Small intestine (tissue), 7 donors: ENCODE measurements around the gene CIDEC. TPM values are rescaled to one million over a fixed set of nuclear protein-coding genes. Genes with fewer than 3 reads are reported as not detected.

ENCODE experiments used
- DNase-seq, 2 donors: peaks; one replicate each; pipeline versions ENCODE4 v3.0.0 to v3.0.0-alpha.2; 2013
- FAIRE-seq: peaks from 2 replicates; lab custom pipeline; 2012; peaks lifted over from hg19 to GRCh38; lab: Jason Lieb, UNC
- H3K27ac ChIP-seq, 3 donors: one replicate each; pipeline ENCODE4 v1.5.1; 2013; ENCODE audit warnings: low read length in 2 of 3, mild to moderate bottlenecking in 2 of 3, control low read depth in 1 of 3, inconsistent platforms in 1 of 3, low read depth in 1 of 3, moderate library complexity in 1 of 3
- H3K27me3 ChIP-seq, 3 donors: one replicate each; pipeline ENCODE4 v1.6.1; 2013; ENCODE audit warnings: low read length in 3 of 3, inconsistent platforms in 1 of 3; ENCODE audit not compliant: control insufficient read depth in 3 of 3, insufficient read depth in 3 of 3
- H3K36me3 ChIP-seq, 3 donors: one replicate each; pipeline ENCODE4 v1.6.1; 2013; ENCODE audit warnings: low read length in 3 of 3, inconsistent platforms in 1 of 3, low read depth in 1 of 3, mild to moderate bottlenecking in 1 of 3, moderate library complexity in 1 of 3; ENCODE audit not compliant: control insufficient read depth in 3 of 3, insufficient read depth in 2 of 3
- H3K4me1 ChIP-seq, 3 donors: one replicate each; pipeline ENCODE4 v1.6.1; 2013; ENCODE audit warnings: low read length in 2 of 3, inconsistent platforms in 1 of 3, low read depth in 1 of 3, mild to moderate bottlenecking in 1 of 3, moderate library complexity in 1 of 3; ENCODE audit not compliant: control insufficient read depth in 3 of 3, insufficient read depth in 2 of 3
- H3K4me3 ChIP-seq, 3 donors: one replicate each; pipeline ENCODE4 v1.5.1; 2013; ENCODE audit warnings: low read length in 3 of 3, control low read depth in 1 of 3, inconsistent platforms in 1 of 3, low read depth in 1 of 3, mild to moderate bottlenecking in 1 of 3, moderate library complexity in 1 of 3
- H3K9me3 ChIP-seq, 2 donors: one replicate each; pipeline ENCODE4 v1.6.1; 2013; ENCODE audit warnings: low read depth in 1 of 2, low read length in 1 of 2; ENCODE audit not compliant: control insufficient read depth in 2 of 2, insufficient read depth in 1 of 2
- WGBS, 3 donors: extraction: QIAGEN DNeasy Blood & Tissue Kit; methylation state at CpG; one replicate each; pipeline ENCODE4 v1.1.7; 2013; 5-methylcytosine and 5-hydroxymethylcytosine counted together
- polyA plus RNA-seq, 4 donors: library from polyadenylated mRNA; stranded (reverse) in 3 of 4; unstranded in 1 of 4; fragments of 200-250 nt in 3 of 4; fragments of 120-200 nt in 1 of 4; gene quantifications; one replicate each; pipeline versions ENCODE4 v1.2.1 to v1.2.3, GENCODE V29; 2013
- donor health status: healthy with polysubstance abuse.
- donor health status: control.
- donor health status: control.
- donor health status: Bipolar disorder and iron deficiency.
- donor health status: healthy.

The CIDEC gene
- polyA plus RNA-seq, 4 donors: 19.0 to 748 (median 310) TPM

DNA sequence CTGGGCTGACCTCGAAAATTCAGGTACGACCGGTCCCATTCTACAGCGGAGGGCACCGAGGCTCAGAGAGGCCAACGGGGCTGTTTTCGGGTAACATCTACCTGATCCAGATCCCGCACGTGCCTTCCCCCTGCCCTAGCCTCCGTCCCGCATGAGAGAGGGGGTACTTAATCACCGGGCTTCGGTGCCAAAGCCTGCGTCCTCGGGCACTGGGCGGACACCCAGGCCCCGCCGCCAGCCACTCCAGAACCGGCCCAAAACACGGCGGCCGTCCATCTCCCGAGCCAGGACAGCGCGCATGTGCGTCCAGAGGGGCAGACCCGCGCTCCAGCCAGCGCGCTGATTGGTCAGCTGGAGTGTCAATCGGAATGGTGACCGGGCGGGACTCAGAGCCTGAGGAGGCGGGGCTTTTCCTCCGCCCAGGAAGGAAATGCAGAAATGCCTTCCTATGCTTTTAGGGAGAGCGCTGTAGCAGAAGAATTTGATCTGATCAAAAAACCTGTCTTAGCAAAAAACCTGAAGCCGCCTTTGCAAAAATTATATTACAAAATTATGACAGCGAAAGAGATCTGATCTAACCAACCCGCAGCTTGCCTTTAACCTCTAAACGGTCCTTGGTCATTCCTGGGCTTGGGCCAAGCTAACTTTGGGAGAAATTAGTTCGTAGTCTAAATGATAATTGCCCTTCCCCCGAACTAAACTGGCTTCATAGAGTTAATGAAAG is 36.2 kb downstream of the CIDEC start, which contains the start of gene RPUSD3:
Gene RPUSD3 (minus strand): TSS at position 294 of the 724 bp plus-strand sequence. CDS start 18 bp downstream, at position 276.
- Histone ChIP-seq H3K9me3 (no peaks in the 10 kb centered on the region), H3K4me1 (peaks cover 0 to 6% (median 4%) of the 10 kb centered on the region in 3 donors), H3K4me3 (peak within 1 kb of the TSS; percentile 49 to 82 (median 77)), H3K27ac (peak within 1 kb of the TSS; percentile 49 to 70 (median 68)), H3K36me3 (peaks cover 3 to 31% (median 6%) of the 10 kb centered on the region in 3 donors), H3K27me3 (no peaks in the 10 kb centered on the region)
- peak; percentile 97 to 98 for DNase-seq
- WGBS, 3 donors: 0 to 1% (median 0%) methylated on average over 40 to 42 of the region's 42 CpGs
- FAIRE-seq: no peak

DNA sequence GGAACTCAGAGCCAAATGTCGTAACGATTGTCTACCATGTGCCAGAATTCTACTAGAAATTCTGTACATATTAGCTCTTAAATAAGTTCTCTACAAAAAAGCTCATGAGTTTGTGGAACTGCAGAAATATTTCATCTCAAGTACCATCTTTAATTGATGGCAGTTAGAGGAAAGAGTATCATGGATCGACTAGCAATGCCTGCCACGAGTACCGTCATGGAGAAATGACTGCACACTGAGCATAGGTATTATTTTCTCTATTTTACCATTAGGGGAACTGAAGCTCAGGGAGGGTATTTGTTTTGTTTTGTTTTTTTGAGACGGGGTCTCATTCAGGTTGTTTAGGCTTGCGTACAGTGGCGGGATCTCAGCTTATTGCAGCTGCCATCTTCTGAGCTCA is 39.0 kb downstream of the CIDEC start:
- DNase-seq (no peak), FAIRE-seq (no peak)
- Histone ChIP-seq H3K4me1 (peaks cover 0 to 6% (median 4%) of the 10 kb centered on the region in 3 donors), H3K4me3 (no peak overlapping the region), H3K27me3 (no peaks in the 10 kb centered on the region), H3K36me3 (peaks cover 5 to 54% (median 6%) of the 10 kb centered on the region in 3 donors), H3K27ac (no peak overlapping the region), H3K9me3 (no peaks in the 10 kb centered on the region)
- 84 to 86% (median 84%) methylated on average over 8 of the region's 8 CpGs for WGBS, 3 donors

DNA sequence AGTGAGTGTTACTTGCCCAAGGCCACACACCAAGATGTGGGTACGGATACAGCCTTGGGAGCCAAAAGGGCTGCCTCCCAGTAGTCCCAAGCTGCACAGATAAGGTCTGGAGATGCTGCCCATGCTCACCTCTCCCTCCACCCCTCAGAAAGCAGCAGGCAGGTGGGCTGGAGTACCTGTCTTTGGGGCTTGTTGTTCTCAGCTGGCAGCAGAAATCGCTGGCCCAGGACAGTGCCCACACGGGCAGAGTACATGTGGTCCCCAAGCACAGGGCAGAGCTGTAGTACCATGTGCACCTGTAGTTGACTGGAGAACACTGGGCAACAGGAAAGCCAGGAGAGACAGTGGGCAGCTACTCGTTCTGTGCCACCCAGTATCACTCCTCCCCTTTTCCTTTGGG is 41.2 kb downstream of the CIDEC start:
- no peaks in the 10 kb centered on the region for H3K27me3 ChIP-seq
- 79 to 82% (median 81%) methylated on average over 4 of the region's 4 CpGs for whole genome bisulfite sequencing, 3 donors
- FAIRE-seq (no peak), DNase-seq (no peak)
- H3K27ac ChIP-seq: no peak overlapping the region
- peaks cover 0 to 3% (median 0%) of the 10 kb centered on the region in 3 donors for H3K4me1 ChIP-seq
- no peaks in the 10 kb centered on the region for H3K9me3 ChIP-seq
- peaks cover 5 to 76% (median 6%) of the 10 kb centered on the region in 3 donors for H3K36me3 ChIP-seq
- no peak overlapping the region for H3K4me3 ChIP-seq

DNA sequence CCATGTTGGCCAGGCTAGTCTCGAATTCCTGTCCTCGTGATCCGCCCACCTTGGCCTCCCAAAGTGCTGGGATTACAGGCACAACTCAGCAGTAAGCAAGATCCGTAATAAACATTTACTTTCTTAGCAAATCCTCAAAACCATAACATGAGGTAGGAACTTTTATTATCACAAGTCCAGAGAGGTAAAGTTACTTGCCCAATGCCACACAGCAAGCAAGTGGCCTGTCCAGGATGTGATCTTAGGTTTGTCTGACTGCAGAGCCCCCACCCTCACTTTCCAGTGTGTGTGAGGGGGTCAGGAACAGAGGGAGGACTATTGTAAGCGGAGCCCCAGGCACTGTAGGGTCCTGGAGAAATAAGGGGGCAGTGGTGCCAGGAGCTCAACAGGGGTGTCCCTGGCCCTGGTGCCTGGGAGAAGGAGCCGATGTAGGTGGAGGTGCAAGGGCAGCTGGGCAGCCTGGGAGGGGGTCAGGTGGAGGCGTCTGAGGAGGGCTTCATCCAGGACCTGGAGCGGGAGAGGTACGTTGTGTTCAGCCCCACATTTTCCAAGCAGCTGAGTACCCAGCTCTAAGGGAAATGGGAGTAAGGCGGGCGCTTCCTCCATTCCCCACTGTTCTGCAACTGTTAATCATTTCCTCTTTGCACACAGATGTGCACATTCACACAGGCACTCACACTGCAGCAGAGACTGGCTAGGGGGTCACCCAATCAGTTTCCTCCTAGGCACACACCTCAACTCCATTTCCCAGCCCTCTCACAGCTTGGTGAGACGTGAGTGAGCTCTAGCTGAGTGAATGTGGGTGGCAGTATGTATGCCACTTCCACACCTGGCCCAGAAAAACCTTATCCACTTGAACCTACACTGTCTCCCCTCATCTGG is 42.1 kb downstream of the CIDEC start:
- FAIRE-seq (no peak), DNase-seq (no peak)
- Histone ChIP-seq H3K27me3 (no peaks in the 10 kb centered on the region), H3K9me3 (no peaks in the 10 kb centered on the region), H3K36me3 (peaks cover 6 to 82% (median 7%) of the 10 kb centered on the region in 3 donors), H3K27ac (no peak overlapping the region), H3K4me1 (peaks cover 0 to 3% (median 0%) of the 10 kb centered on the region in 3 donors), H3K4me3 (no peak overlapping the region)
- 87 to 92% (median 90%) methylated on average over 12 of the region's 12 CpGs for WGBS, 3 donors

DNA sequence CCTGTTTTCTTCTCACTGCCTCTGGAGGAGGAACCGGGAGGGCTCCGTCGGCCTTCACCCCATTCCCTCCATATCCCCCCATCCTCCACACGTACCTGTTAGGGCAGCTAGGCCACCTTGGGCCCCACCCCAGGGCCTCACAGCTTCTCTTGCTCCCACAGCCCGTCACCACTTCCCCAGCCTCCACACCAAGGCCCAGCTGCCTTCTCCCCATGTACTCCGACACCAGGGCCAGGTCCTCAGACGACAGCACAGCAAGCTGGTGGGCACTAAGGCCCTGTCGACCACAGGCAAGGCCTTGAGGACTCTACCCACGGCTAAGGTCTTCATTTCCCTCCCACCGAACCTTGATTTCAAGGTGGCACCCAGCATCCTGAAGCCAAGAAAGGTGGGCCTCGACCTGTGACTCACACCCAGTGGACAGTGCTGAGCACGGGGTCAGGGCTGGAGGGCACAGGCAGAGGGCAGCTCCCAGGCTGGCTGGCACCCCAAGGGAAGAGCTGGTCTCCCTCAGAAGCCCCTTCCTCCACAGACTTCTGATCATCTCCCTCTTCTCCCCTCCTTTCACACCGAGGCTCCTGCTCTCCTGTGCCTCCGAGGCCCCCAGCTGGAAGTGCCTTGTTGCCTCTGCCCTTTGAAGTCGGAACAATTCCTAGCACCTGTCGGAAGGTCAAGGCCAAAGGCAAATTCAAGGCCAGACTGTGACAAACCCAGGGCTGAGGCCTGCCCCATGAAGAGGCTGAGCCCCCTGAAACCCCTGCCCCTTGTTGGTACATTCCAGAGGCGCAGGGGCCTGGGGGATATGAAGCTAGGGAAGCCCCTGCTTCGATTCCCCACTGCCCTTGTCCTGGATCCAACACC is 45.3 kb downstream of the CIDEC start:
- no peak for FAIRE-seq
- 72 to 83% (median 82%) methylated on average over 18 of the region's 18 CpGs for WGBS, 3 donors
- H3K4me3 ChIP-seq: no peak overlapping the region
- H3K27me3 ChIP-seq: no peaks in the 10 kb centered on the region
- H3K4me1 ChIP-seq: no peaks in the 10 kb centered on the region
- no peaks in the 10 kb centered on the region for H3K9me3 ChIP-seq
- DNase-seq: no peak
- H3K36me3 ChIP-seq: peaks cover 0 to 79% (median 4%) of the 10 kb centered on the region in 3 donors
- no peak overlapping the region for H3K27ac ChIP-seq

DNA sequence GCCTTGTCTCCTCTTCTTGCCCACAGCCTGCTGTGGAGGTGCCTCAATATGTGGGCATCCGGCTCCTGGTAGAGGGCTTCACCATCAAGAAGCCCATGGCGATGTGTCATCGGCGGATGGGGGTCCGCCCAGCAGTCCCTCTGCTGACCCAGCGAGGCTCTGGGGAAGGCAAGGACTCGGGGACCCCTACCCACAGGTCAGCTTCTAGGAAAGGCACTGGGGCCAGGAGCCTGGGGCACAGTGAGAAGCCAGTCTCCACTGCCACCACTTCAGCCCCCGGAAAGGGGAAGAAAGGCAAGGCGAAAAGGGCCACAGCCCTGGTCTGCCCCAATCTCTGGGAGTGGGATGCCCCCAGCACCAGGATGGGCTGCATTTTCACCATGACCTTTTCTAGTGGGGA is 47.0 kb downstream of the CIDEC start:
- Histone ChIP-seq H3K27me3 (no peaks in the 10 kb centered on the region), H3K4me3 (no peak overlapping the region), H3K27ac (no peak overlapping the region), H3K4me1 (no peaks in the 10 kb centered on the region), H3K36me3 (peaks cover 0 to 77% (median 2%) of the 10 kb centered on the region in 3 donors), H3K9me3 (no peaks in the 10 kb centered on the region)
- FAIRE-seq: no peak
- 96 to 98% (median 96%) methylated on average over 9 of the region's 9 CpGs for WGBS, 3 donors
- DNase-seq: no peak

DNA sequence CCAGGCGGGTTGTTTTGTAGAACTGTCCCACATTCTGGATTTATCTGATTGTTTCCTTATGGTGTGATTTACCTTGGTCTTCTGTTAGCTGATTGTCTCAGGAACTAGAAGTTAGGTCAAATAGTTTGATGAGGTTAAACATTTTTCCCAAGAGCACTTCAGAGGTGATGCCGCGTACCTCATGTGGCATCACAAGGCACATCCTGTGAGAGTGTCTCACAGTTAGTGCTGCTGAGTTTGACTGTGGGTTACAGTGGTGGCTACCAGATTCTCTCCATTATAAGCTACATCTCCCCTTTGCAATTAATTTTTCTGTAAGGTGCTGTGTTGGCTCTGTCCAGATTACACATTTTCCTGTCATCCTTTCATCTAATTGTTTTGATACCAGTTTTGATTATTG is 48.8 kb downstream of the CIDEC start:
- no peaks in the 10 kb centered on the region for H3K27me3 ChIP-seq
- FAIRE-seq (no peak), DNase-seq (no peak)
- no peaks in the 10 kb centered on the region for H3K4me1 ChIP-seq
- peaks cover 0 to 69% (median 2%) of the 10 kb centered on the region in 3 donors for H3K36me3 ChIP-seq
- WGBS, 3 donors: 90 to 95% (median 94%) methylated on average over 3 of the region's 3 CpGs
- H3K9me3 ChIP-seq: no peaks in the 10 kb centered on the region
- H3K4me3 ChIP-seq: no peak overlapping the region
- H3K27ac ChIP-seq: no peak overlapping the region
